H54 (cell line): Measurements from ENCODE around the gene NMRK2.
"Not testable (repeated sequence)": the region's sequence is repeated elsewhere in the genome, so short reads cannot be mapped to it uniquely, and the experiment has no call there.

Experiments
- DNase-seq: peaks from one replicate; pipeline ENCODE4 v3.0.0; 2011; ENCODE audit warnings: low spot score, mixed read lengths; ENCODE audit not compliant: insufficient read length
- FAIRE-seq: peaks from 3 replicates; lab custom pipeline; 2011; peaks lifted over from hg19 to GRCh38; lab: Jason Lieb, UNC
- POLR2A ChIP-seq: IDR thresholded peaks from 2 replicates; pipeline ENCODE4 v1.6.1; 2011; ENCODE audit warnings: low read depth, mild to moderate bottlenecking, low read length

Gene NMRK2

GRCh38 chr19:3949997-3950859 is 17.4 kb downstream of the NMRK2 start:
- no peak for DNase-seq
- no peak for TF ChIP-seq POLR2A
- FAIRE-seq = no peak

GRCh38 chr19:3950871-3951861 is 18.3 kb downstream of the NMRK2 start:
- DNase-seq (no peak), FAIRE-seq (no peak)
- TF ChIP-seq POLR2A = no peak

GRCh38 chr19:3952755-3953276 is 19.9 kb downstream of the NMRK2 start:
- not testable (repeated sequence) for DNase-seq, FAIRE-seq

GRCh38 chr19:3954107-3954506 is 21.2 kb downstream of the NMRK2 start:
- no peak for DNase-seq
- FAIRE-seq = no peak
- TF ChIP-seq POLR2A = no peak

GRCh38 chr19:3955276-3955675 is 22.4 kb downstream of the NMRK2 start:
- DNase-seq, FAIRE-seq: not testable (repeated sequence)

- FAIRE-seq = no peak
- no peak for TF ChIP-seq POLR2A
- DNase-seq = no peak
These were observed 22.8 kb downstream of the NMRK2 start for GRCh38 chr19:3955688-3956087.

- DNase-seq (no peak), FAIRE-seq (no peak)
- TF ChIP-seq POLR2A = no peak
These were observed 26.2 kb downstream of the NMRK2 start for GRCh38 chr19:3958836-3959765.

DNA sequence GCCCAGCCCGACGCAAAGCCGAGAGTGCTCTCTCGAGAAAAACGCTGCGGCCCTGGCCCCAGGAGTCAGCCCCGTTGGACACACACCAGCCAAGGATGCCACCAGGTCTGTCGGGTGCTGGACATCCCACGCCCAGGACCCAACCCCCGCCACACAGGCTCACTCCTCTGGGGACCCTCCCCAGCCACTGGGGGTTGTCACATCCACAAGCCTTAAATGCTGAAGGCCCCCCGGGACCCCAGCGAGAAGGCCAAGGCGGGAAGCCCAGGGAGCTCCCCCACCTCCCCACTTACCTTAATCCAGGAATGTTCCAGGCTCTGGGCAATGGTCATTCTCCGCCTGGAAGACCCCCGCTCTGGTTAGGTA is 26.9 kb downstream of the NMRK2 start:
- no peak for TF ChIP-seq POLR2A
- FAIRE-seq (no peak), DNase-seq (no peak)

DNA sequence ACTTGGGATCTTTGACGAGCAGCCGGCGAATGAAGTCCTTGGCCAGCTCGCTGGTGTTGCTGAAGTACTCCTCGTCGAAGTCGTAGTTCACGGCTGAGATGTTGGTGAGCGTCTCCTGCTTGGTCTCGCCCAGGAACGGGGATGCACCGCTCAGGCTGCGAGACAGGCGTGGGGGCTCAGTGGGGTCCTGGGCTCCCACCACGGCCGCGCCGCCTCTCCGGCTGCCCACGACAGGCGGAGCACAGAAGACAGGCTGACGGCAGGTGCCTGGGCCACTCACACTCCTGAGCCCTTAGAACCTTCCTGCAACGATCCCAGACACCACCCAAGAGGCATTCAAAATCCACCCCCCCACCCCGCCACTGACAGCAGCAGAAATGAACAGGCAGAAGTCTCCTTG is 28.1 kb downstream of the NMRK2 start:
- TF ChIP-seq POLR2A = no peak
- FAIRE-seq = no peak
- no peak for DNase-seq

DNA sequence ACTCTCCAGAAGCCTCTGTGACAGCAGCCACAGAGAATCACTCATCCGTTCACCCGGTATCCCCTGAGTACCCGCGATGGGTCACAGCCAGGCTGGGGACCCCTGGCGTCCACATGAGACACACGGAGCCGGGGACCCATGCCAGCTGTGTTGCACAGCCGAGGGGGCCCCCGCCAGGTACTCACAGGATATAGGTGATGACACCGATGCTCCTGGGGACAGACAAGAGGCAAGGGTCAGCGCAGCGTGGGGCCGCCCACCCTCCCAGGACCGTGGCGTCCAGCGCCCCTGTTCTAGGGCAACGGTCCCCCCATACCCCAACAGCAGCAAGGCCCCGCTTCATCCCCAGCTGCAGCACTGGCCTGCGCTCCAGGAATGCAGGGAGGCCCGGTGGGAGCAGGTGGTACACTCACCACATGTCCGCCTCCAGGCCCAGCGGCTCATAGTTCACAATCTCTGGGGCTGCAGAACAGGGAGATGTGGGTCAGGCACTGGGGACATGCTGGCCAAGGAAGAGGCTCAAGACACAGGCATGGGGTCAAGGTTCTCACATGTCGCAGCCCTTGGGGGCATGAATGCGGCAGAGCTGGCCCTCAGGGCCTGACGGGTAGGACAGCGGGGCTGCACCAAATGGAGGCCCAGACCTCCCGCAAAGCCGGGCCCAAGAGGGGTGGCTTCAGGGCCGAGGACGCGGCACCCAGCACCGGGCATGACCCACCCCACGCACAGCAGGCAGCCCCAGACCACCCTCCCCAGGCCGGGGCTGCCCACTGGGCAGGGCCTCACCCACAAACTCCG is 30.8 kb downstream of the NMRK2 start:
- DNase-seq (no peak), FAIRE-seq (no peak)
- TF ChIP-seq POLR2A = no peak

DNA sequence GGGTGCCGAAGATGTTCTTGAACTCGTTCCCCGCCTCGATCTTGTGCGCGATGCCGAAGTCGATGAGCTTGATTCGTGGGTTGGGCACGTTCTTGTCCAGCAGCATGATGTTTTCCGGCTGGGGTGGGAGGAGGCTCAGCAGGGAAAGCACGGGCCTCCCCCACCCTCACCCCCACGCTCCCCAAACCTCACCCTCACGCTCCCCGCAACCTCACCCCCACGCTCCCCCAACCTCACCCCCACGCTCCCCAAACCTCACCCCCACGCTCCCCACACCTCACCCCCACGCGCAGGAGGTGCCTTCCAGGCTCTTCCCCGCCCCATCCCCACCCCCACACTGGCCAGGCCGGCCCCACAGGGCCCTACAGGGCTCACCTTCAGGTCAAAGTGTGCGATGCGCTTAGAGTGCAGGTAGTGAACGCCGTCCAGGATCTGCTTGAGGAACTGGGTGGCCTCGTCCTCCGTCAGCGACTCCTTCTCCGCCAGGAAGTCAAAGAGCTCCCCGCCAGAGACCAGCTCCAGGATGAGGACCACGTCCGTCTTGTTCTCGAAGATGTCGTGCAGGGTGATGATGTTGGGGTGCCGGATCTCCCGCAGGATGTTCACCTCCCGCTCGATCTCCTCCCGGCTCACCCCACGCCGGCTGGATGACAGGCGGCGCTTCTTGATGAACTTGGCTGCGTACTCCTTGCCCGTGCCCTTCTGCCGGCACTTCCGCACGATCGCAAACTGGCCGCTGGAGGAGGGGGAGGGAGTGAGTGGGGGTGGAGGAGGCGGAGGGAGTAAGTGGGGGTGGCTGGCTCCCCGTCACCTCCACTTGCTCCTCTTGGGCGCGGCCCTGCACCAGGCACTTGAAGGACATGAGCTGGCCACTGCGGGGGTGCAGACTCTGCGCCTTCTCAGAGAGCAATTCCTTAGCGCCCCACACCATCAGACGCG is 31.7 kb downstream of the NMRK2 start:
- TF ChIP-seq POLR2A = no peak
- DNase-seq (no peak), FAIRE-seq (no peak)
